GM12878 (cell line): ENCODE measurements around the gene PPP1R7. TPM values are rescaled to one million over a fixed set of nuclear protein-coding genes. Genes with fewer than 3 reads are reported as not detected.

ENCODE experiments used
- BMI1 ChIP-seq: fragments of 450-650 bp; IDR thresholded peaks from 2 replicates; pipeline ENCODE4 v1.6.1; 2016; ENCODE audit warnings: mild to moderate bottlenecking, moderate library complexity, borderline replicate concordance
- CHD4 ChIP-seq: fragments of 200-600 bp; sonication (generic); IDR thresholded peaks from 2 replicates; pipeline ENCODE4 v1.6.1; 2016; ENCODE audit warnings: mild to moderate bottlenecking
- FOXK2 ChIP-seq: fragments of 450-650 bp; IDR thresholded peaks from 2 replicates; pipeline ENCODE4 v1.6.1; 2017; ENCODE audit warnings: mild to moderate bottlenecking, moderate library complexity
- IKZF1 ChIP-seq: fragments of 450-650 bp; conservative IDR thresholded peaks from 2 replicates; pipeline ENCODE4 v1.6.1; 2017; ENCODE audit warnings: antibody characterized with exemption, mild to moderate bottlenecking
- NFIC ChIP-seq: IDR thresholded peaks from 2 replicates; pipeline ENCODE4 v1.6.1; 2012; ENCODE audit warnings: low read depth, mild to moderate bottlenecking, inconsistent platforms, low read length, moderate library complexity
- POLR2AphosphoS5 ChIP-seq: IDR thresholded peaks from 2 replicates; pipeline ENCODE4 v1.6.1; 2011; ENCODE audit warnings: mild to moderate bottlenecking, low read length, inconsistent platforms
- RB1 ChIP-seq: fragments of 450-650 bp; formaldehyde crosslinking; IDR thresholded peaks from 2 replicates; pipeline ENCODE4 v1.6.1; 2017; ENCODE audit warnings: mild to moderate bottlenecking, borderline replicate concordance
- SMAD1 ChIP-seq: fragments of 450-650 bp; IDR thresholded peaks from 2 replicates; pipeline ENCODE4 v1.6.1; 2018; ENCODE audit warnings: mild to moderate bottlenecking, low read depth; ENCODE audit not compliant: partially characterized antibody
- SMARCA5 ChIP-seq: fragments of 450-650 bp; IDR thresholded peaks from 2 replicates; pipeline ENCODE4 v1.6.1; 2017; ENCODE audit warnings: mild to moderate bottlenecking
- SMC3 ChIP-seq: IDR thresholded peaks from 2 replicates; pipeline ENCODE4 v1.6.1; 2011; ENCODE audit warnings: low read length, improper control_type of control experiment, borderline replicate concordance
- polyA plus RNA-seq, 11 experiments: library from polyadenylated mRNA; depleted of rRNA in 4 of 11; unstranded in 6 of 11; stranded (reverse) in 5 of 11; fragments of >200 nt; fragmentation: Nextera tagmentation in 4 of 11; fragmentation: Illumina TruSeq in 1 of 11; extraction: Ambion mirVana in 4 of 11; extraction: Trizol in 1 of 11; gene quantifications; 1 replicate in 1 of 11; 2 replicates in 10 of 11; pipeline versions ENCODE4 v1.2.1 to v1.2.3, GENCODE V29; 2011 to 2016; ENCODE audit warnings: inconsistent platforms in 2 of 11, missing spikeins in 2 of 11, low read depth in 1 of 11
- total RNA-seq, 4 experiments: library from RNA; depleted of rRNA in 3 of 4; stranded (reverse); fragments of >200 nt in 3 of 4; fragmentation: Illumina TruSeq in 1 of 4; extraction: Trizol in 1 of 4; gene quantifications; 2 replicates each; pipeline versions ENCODE4 v1.2.1 to v1.2.3, GENCODE V29; 2013 to 2021
- TF ChIP-seq, protein P1 (sequence below): fragments of 450-650 bp; IDR thresholded peaks from 2 replicates; pipeline ENCODE4 v1.6.1; 2017; ENCODE audit warnings: mild to moderate bottlenecking, moderate library complexity
- TF ChIP-seq, protein P2 (sequence below): fragments of 450-650 bp; IDR thresholded peaks from 2 replicates; pipeline ENCODE4 v1.6.1; 2017; ENCODE audit warnings: mild to moderate bottlenecking, moderate library complexity
- TF ChIP-seq, protein P3 (sequence below): fragments of 450-650 bp; IDR thresholded peaks from 2 replicates; pipeline ENCODE4 v1.6.1; 2016; ENCODE audit warnings: mild to moderate bottlenecking
- TF ChIP-seq, protein P4 (sequence below): fragments of 450-650 bp; IDR thresholded peaks from 2 replicates; pipeline ENCODE4 v1.6.1; 2017; ENCODE audit warnings: borderline replicate concordance

Gene PPP1R7
- total and polyA plus RNA-seq, 10 of the 15 experiments (the other 5 are each of a cell fraction or from before 2014, with no cell fraction given), result 78.5 to 174 (median 93.7) TPM

DNA sequence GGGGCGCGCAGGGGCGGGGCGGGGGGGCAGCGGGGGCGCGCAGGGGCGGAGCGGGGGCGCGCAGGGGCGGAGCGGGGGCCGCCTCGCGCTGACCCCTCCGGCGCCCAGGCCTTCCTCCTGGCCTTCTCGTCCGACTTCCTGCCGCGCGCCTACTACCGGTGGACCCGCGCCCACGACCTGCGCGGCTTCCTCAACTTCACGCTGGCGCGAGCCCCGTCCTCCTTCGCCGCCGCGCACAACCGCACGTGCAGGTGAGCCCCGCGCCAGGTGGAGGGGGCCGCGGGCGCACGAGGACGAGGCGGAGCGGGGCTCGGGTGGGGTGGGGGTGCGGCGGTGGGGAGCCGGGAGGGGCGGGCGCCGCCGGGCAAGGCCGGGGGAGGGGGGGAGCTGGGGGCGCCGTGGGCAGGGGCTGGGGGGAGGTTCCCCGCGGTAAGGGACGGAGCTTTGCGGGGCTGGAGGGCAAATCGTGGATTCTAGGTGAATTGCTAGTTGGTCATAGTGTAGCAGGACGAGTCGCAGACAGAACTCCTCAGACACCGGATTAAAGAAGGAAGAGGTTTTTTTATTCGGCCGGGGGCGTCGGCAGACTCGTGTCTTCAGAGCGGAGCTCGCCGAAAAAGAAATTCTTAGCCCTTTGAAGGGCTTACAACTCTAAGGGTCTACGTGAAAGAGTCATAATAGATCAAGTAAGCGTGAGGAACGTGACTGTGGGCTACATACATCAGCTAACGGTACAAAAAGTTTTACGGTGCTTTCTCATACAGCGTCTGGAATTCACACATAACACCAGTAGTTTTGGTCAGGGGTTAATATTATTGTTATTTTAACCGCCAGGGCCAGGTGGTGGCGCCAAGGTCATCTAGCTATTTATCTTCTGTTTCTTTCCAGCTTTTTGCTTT is 68.1 kb downstream of the PPP1R7 start (continued):
- TF ChIP-seq, protein P1, sequence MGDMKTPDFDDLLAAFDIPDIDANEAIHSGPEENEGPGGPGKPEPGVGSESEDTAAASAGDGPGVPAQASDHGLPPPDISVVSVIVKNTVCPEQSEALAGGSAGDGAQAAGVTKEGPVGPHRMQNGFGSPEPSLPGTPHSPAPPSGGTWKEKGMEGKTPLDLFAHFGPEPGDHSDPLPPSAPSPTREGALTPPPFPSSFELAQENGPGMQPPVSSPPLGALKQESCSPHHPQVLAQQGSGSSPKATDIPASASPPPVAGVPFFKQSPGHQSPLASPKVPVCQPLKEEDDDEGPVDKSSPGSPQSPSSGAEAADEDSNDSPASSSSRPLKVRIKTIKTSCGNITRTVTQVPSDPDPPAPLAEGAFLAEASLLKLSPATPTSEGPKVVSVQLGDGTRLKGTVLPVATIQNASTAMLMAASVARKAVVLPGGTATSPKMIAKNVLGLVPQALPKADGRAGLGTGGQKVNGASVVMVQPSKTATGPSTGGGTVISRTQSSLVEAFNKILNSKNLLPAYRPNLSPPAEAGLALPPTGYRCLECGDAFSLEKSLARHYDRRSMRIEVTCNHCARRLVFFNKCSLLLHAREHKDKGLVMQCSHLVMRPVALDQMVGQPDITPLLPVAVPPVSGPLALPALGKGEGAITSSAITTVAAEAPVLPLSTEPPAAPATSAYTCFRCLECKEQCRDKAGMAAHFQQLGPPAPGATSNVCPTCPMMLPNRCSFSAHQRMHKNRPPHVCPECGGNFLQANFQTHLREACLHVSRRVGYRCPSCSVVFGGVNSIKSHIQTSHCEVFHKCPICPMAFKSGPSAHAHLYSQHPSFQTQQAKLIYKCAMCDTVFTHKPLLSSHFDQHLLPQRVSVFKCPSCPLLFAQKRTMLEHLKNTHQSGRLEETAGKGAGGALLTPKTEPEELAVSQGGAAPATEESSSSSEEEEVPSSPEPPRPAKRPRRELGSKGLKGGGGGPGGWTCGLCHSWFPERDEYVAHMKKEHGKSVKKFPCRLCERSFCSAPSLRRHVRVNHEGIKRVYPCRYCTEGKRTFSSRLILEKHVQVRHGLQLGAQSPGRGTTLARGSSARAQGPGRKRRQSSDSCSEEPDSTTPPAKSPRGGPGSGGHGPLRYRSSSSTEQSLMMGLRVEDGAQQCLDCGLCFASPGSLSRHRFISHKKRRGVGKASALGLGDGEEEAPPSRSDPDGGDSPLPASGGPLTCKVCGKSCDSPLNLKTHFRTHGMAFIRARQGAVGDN, result 0 out of 2 replicates have a peak, but pooled peaks have one; percentile 32
- no peak for TF ChIP-seq NFIC
- TF ChIP-seq CHD4, result no peak
- TF ChIP-seq, protein P2, sequence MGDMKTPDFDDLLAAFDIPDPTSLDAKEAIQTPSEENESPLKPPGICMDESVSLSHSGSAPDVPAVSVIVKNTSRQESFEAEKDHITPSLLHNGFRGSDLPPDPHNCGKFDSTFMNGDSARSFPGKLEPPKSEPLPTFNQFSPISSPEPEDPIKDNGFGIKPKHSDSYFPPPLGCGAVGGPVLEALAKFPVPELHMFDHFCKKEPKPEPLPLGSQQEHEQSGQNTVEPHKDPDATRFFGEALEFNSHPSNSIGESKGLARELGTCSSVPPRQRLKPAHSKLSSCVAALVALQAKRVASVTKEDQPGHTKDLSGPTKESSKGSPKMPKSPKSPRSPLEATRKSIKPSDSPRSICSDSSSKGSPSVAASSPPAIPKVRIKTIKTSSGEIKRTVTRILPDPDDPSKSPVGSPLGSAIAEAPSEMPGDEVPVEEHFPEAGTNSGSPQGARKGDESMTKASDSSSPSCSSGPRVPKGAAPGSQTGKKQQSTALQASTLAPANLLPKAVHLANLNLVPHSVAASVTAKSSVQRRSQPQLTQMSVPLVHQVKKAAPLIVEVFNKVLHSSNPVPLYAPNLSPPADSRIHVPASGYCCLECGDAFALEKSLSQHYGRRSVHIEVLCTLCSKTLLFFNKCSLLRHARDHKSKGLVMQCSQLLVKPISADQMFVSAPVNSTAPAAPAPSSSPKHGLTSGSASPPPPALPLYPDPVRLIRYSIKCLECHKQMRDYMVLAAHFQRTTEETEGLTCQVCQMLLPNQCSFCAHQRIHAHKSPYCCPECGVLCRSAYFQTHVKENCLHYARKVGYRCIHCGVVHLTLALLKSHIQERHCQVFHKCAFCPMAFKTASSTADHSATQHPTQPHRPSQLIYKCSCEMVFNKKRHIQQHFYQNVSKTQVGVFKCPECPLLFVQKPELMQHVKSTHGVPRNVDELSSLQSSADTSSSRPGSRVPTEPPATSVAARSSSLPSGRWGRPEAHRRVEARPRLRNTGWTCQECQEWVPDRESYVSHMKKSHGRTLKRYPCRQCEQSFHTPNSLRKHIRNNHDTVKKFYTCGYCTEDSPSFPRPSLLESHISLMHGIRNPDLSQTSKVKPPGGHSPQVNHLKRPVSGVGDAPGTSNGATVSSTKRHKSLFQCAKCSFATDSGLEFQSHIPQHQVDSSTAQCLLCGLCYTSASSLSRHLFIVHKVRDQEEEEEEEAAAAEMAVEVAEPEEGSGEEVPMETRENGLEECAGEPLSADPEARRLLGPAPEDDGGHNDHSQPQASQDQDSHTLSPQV, result no peak
- TF ChIP-seq IKZF1, result no peak
- peak; percentile 15; the same call in 1 of the 2 replicates for TF ChIP-seq SMC3
- TF ChIP-seq SMARCA5, result 0 out of 2 replicates have a peak, but pooled peaks have one; percentile 32
- TF ChIP-seq, protein P3, sequence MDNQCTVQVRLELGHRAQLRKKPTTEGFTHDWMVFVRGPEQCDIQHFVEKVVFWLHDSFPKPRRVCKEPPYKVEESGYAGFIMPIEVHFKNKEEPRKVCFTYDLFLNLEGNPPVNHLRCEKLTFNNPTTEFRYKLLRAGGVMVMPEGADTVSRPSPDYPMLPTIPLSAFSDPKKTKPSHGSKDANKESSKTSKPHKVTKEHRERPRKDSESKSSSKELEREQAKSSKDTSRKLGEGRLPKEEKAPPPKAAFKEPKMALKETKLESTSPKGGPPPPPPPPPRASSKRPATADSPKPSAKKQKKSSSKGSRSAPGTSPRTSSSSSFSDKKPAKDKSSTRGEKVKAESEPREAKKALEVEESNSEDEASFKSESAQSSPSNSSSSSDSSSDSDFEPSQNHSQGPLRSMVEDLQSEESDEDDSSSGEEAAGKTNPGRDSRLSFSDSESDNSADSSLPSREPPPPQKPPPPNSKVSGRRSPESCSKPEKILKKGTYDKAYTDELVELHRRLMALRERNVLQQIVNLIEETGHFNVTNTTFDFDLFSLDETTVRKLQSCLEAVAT, result no peak
- no peak for TF ChIP-seq BMI1
- no peak for TF ChIP-seq POLR2AphosphoS5
- TF ChIP-seq FOXK2, result no peak
- TF ChIP-seq RB1, result no peak
- no peak for TF ChIP-seq SMAD1
- TF ChIP-seq, protein P4, sequence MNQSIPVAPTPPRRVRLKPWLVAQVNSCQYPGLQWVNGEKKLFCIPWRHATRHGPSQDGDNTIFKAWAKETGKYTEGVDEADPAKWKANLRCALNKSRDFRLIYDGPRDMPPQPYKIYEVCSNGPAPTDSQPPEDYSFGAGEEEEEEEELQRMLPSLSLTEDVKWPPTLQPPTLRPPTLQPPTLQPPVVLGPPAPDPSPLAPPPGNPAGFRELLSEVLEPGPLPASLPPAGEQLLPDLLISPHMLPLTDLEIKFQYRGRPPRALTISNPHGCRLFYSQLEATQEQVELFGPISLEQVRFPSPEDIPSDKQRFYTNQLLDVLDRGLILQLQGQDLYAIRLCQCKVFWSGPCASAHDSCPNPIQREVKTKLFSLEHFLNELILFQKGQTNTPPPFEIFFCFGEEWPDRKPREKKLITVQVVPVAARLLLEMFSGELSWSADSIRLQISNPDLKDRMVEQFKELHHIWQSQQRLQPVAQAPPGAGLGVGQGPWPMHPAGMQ, result no peak
